NCI-H128 (cell line): Measurements from ENCODE around the gene PHC2.
A peak's percentile ranks its signal among the peaks of the same experiment; 100 is the strongest.

Experiments used
- DNase-seq: peaks from one replicate; lab custom pipeline; 2025; ENCODE audit not compliant: unreplicated experiment; lab: John Stamatoyannopoulos, UW

PHC2 gene

DNA sequence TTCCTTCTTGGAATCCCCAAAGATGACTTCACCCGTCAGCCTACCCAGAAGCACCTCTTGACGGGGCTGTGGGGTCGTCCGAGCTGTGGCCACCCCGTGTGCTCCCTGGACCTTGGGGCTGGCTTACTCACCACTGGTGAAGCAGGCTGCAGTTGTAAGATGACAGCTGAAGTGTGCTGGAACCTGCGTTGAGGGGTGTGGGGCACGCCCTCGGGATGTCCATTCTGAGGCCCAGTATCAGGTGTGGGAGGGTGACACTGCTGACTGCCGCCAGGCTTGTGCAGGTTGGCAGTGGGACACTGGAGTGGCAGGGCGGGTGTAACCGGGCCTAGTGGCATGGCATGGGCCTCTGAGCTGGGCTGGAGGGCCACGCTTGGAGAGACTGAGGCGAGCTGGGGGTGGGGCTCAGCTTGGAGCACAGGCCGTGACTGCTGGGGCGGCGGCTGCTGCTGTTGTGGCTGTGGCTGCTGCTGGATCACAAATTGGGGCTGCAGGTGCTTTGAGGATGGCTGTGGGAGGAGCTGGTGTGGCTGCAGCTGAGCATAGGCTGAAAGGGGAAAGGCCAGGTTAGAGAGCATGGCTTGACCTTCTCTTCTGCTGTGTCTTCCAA lies 76.1 kb downstream of the PHC2 start:
- no peak for DNase-seq

DNA sequence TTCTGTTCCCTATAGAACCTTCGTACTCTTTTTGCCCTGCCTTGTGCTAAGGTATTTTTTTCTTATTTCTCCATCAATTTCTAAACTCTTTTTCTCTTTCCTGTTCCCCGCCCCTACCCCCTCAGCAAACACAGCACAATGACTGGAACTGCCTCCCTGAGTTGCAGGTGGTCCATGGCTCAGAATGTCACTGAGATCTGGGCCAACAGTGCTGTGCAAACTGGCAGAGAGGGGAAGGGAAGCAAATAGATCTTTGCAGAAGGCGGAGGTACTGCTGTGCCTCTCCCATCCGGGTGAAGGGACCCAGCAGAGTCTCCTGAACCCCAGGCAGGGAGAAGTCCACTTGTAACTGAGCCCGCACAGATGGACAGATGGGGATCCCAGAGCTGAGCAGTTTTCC lies 77.4 kb downstream of the PHC2 start:
- DNase-seq, result no peak

DNA sequence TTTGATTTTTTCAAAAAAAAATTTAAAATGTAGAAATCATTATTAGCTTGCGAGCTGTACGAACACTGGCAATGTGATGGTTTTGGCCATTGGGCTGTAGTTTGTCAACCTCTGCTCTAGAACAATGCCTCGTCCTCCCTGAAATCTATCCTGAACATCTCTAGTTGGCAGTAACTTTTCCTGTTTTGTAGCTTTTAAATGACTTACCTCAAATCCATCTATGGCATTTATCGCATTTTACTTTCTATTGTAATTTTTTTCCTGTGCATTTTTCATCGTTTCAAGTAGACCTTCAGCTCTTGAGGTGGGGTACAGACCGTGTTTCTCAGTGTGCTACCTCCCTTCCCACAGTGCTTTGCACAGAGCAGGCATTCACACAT lies 79.6 kb downstream of the PHC2 start:
- no peak for DNase-seq

DNA sequence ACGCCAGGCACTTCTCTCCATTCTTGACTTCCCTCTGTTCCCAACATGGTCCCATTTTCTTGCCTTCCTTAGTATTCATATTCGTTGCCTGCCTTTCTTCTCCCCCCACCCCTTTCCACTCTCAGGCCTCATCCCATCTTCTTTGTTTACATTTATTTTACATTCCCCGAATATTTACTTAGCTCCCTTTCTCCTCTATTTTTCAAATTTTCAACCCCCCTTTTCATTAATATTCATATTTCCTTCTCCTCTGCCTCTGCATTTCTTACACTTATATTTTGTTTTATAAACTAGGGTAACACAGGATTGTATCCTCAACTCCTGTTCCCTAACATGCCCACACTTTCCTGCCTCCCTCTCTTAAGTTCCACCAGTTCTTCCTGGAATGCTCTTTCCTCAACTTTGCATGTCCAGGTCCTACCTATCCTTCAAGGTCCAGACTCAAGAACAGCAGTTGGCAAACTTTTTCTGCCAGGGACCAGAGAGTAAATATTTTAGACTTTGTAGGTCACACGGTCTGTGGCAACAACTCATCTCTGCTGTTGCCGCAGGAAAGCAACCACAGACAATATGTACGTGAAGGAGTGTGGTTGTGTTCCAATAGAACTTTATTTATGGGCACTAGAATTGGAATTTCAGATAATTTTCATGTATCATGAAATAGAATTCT lies 80.1 kb downstream of the PHC2 start:
- DNase-seq, result no peak

DNA sequence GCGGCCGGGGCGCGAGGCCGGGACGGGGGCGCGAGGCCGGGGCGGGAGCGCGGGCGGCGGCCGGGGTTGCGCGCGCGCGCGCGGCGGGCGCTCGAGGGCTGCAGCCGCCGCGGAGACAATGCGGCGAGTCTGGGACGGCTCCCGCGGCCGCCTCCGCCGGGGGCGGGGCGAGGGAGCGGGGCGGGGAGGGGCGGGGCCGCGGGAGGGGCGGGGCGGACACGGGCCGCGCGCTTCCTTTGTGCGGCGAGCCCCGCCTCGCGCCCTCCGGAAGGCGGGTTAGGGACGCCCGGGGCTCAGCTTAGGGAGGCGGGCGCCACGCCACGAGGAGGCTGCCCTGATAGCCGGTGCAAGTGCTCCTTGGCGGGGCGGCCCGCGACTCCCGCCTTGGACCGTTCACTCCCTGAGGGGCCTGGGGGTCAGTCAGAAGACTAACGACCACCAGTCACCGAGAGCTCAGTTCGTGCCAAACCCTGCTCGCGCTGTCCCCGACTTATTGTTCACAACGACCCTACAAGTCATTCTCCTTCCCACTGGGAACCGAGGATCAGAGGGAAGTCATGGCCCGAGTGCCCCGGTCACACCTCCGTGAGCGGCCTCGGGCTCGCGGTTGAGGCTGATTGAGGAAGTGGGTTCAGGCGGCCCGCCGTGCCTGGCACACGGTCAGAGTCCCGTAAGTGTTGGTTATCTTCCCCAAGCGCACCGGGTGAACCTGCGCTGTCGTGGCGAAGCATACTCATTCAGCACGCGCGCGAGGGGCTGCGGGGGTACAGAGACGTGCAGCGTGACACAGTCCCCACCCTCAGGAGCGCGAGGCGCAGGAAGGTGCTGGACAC lies 80.9 kb downstream of the PHC2 start:
- peak; percentile 84 for DNase-seq

DNA sequence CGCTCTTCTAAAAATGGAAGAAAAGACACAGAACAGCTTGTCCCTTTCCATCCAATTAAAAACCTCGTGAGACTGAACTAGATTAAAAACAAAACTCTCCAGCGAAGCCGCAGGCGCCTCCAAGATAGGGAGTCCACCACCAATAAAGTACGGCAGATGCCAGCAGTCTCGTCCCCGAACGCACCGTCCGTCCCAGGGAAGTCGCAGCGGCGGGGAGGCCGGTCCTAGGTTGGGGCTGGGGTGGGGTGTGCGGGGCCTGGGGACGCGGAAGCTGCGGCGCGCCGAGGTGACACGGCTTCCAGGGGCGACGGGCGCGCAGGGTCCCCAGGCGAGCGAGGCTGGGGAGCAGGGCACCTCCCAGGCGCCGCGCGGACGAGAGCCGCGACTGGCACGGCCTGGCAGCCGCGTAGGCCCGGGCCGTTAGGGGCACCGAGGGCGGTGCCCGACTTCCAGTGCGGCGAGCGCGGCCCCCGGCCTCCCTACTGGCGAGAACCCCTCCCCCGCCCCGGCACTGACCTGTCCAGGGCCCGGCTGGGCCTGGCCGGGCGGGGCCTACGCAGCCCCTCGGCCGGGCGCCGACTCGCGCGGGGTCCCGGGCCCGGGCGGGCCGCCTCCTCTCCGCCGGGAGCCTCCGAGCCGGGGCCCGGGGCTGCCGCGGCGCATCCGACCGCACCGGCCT lies 81.7 kb downstream of the PHC2 start:
- no peak for DNase-seq

DNA sequence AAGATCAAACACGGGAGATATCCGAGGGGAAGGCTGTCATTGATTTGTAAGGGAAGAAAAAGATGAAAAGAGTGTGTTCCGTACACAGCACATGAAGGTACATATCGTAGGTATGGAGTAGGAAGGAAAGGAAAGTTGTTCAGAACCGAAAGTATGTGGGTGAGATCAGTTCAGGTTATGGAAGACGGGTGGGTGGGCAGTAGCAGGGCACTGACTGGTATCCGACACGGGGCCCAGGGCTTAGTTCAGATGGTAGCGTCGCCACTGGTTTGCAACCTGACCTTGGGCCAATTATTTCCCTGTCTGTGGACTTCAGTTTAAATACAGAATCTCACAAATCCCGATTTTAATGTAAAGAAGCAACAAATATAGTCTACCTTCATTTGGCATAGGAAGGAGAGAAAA lies 82.2 kb downstream of the PHC2 start:
- no peak for DNase-seq

DNA sequence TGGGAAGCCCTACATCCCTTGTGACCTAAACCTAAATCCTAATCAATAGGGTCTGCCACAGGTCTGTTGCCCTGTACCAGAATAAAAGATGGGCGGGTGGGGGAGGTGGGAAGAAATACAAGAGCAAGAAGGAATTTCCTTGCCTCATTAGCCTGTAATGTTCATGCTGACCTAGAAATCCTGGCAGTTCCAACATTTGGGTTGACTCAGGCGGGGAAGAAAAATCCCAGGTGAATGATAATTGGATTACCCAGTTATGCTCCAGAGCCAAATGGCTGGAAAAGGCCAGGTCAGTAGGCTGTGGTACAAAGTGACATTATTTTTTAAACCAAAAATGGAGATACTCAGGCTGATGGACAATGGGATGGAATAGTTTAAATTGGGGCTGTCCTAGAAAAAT lies 82.7 kb downstream of the PHC2 start:
- DNase-seq, result no peak

DNA sequence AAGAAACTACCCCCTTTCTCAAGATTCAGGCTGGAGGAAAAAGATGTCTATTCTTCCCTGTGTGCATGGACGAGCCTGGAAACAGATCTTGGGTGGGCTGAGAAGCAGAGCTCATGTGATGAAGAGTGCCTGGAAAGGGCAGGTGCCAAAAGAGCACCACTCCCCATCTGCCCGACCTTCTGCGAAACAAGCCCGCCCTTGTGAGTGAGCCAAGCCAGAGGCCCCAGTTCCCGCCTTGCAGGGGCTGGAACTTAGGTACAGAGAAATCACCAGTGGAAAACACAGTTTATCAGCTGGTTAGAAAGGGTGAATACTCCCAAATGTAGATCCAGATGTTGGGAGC lies 83.3 kb downstream of the PHC2 start:
- DNase-seq, result no peak

DNA sequence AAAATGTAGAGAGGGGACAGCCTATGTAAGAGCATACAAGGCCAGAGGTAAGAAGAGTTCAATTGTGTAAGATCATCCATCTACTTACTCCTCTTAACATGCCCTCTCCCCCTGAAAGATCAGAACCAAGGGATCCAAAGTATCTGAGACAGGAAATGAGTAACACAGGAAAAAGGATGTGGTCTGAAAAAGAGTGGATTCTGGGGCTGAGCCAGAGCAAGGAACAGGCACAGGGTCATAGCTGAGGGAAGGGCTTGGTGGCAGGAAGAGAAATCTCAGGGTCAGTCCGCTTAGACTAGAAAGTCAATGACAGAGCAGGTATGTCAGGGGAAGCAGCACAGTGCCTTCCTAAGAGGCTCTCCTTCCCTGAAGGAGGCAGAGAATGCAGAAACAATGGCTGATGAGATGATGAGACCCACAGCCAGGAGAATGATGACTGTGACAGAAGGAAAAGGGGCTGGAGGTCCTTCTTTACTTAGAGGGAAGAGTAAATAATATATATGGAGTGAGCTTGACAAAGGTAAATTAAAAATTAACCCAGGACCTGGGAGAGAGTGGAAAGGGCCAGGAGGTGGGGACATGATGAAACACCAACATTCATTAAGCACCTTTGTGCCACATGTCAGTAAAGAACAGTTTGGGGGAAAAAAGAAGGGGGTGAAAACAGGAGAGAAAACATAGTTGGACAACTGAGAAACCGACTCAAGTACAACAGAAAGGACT lies 83.8 kb downstream of the PHC2 start:
- DNase-seq, result no peak

DNA sequence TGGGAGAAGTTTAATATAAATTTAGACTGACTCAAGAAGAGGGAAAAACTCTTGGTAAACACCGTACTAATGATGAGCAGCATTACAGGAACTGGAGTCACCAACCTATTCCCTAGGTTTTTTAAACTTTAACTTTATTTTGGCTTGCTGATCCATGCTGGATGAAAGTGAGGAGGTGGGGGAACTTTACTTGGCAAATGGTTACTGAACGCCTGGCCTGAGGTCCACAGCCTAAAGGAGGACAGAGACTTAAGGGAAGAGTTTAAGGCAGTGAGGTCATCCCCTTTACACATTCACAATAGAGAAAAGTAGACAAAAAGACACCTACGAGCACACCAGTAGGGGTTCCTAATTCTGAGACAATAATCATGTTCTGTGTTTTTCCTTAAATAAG lies 84.4 kb downstream of the PHC2 start:
- no peak for DNase-seq

DNA sequence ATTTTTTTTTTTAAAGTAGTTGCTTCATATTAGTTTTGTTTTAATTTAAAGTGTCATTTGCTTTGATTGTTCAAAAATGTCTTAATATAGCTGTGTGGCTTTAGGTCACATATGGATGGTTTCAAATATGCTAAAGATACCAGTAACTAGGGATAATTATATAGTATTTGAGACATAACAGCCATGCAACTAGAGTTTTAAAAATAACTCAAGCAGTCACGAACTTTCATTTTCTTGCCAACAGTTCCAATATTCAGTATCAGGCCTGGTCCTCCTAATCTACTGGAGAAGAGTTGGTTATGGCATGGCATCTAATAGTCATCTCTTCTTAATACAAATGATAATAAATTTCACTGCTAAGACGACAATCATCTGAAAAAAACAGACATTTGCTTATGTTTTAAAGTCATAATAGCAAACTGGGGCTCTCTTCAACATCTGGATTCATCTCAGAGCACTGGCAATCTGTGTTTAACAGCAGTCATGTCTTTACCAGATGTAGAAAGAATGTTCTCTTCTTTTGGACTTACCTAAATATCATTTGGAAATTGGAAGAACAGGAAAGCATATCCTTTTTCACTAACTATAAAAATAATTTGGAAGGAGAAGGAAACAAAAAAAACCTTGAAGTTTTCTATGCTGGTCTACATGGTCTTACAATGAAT lies 85.9 kb downstream of the PHC2 start:
- DNase-seq, result no peak

DNA sequence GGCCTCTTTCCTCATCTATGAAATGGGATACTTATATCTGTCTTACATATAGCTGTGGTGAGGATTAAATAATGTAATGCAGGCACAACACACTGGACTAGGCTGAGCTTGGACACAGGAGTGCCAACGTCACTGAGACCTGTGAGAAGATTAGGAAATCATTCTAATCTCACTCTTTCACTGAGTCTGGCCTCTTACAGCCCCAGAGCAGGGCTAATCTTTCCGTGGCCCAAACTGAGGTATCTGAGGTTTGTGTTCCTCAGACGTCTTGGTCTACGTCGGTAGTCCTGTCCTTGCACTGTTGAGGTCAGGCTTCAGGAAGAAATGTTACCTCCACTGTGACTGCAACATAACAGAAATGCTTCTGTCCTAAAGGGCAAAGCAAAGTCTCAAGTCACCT lies 87.4 kb downstream of the PHC2 start:
- no peak for DNase-seq

DNA sequence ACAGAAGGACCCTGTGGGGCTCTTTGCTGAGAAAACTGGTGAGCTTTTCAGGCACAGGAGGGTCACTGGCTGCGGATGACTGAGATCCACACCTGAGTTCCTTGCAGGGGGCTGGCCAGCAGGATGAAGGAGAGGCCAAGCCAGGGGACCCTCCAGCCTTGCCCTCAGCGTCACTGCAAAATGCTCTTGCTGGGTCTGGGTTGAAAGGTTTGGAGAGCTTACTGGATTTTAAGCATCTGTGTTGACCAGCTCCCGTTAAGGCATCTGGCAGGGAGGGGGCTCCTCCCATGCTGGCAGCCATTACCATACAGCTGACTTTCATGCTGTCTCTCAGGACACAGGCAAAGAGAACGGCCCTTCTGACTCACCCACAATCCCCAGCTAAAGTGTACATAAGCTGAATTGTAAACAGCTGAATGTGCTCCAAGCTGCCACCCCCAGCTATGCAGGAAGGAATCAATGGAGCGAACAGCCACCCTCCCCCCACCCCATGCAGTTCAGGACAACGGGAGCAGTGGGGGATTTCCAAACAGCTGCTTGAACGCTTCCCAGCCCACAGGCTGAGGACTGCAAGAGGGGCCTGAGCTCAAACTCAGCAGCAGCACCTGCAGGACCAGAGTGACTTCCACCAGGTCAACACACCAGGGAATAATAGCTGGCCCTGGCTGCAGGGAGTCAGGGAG lies 88.7 kb downstream of the PHC2 start:
- DNase-seq, result peak; percentile 90

DNA sequence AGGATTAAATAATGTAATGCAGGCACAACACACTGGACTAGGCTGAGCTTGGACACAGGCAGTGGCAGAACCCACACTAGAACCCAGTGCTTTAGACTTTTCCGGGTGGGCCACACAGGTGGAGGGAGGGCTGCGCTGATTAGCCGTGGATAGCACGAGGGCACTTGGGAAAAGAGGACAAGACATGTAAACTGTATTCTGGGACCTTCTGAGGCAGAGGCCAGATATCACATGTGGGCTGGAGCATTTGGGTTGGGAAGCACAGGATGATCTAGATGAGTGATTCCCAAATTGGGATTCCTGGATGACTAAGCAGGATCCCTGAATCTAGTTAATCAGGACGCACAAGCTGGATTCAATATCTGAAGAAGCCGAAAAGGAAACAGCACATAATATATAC lies 89.7 kb downstream of the PHC2 start:
- no peak for DNase-seq

DNA sequence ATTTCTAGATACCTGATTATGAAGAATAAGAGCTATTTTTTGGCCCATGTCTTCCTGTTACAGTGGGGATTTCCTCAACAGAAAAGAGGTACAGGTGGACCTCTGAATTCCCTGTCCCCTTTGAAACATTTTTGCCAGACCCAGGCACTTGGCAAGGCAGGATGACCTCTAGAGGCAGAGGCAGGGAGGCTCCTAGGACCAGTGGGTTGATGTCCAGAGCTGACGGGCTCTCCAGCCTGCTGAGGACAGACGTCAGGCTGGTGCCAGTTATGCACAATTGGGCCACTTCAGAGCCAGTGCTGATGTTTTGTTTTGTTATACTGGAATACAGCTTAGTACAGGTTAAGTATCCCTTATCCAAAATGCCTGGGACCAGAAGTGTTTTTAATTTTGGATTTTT lies 91.5 kb downstream of the PHC2 start:
- no peak for DNase-seq

DNA sequence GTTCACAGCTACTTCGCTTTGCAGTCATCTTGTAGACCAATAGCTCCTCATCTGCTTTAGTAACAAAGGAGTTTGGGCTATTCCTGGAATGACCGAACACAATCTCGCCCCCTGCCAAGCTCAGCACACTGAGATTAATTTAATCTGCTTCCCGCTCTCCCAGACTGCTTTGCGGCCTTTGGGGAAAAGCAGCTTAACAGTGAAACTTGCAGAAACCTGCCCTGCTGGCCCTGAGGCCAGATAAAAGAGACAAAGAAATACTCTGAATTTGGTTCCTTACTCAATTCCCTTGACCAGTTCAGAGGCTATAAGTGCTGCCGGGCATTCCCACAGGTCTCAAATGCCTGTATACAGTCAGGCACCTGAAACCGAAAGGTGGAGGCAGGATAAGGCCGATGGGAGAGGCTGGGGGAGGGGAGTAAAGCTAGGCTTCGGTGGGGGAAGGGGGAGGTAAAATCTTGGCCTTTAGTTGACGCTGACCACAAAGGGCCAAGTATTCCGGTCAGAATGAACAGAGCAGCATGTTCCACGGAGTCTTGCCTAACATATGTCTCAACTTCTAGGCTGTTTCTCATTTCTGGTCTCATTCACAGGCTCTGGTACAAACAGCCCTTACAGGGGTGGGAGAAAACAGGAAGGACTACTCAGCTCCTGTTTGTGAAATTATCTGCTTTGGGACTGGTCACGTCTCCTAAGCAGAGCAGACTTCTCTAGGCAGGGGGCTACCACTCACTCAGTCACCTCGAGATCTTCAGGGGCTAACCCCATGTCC lies 92.3 kb downstream of the PHC2 start:
- no peak for DNase-seq

DNA sequence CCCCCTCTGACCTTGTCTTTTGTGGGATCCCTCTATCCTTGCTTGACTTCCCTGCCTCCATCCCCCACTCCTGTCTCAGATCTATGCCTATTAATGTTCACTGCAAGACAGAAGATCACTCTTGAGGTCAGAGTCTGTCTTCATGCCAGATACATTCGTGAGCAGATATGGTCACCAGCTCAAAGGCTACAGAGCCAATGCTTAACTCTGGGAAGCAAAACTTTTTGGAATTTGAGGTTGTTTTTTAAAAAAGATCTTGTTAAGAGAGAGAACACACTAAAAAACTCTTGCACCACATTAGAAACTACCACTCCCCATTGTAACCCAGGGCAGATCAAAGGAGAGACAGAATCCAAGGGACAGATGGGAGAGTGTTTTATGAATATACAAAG lies 92.9 kb downstream of the PHC2 start:
- DNase-seq, result no peak

DNA sequence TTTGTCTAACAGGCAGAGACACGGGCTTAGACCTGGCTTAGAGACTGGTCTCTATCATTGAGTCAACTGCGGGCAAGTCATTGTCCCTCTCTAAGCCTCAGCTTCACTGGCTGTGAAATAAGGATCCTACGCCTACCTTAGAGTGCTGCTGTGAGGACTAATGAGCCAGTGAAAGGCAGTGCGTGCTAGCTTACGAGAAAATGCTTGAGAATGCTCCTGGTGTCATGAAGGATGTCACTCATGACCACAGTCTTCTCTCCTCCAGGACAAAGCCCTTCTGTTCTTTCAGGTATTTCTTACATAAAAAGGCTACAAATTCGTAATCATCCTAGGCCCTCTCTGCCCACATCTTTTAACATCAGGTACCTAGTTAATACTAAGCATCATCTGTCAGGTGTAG lies 93.5 kb downstream of the PHC2 start:
- no peak for DNase-seq
